Endothelial cell (in vitro differentiated cells): ENCODE data around the gene TGIF1. TPM values are rescaled to one million over a fixed set of nuclear protein-coding genes. Genes with fewer than 3 reads are reported as not detected.

ENCODE experiments used
- DNase-seq: peaks from one replicate; pipeline ENCODE4 v3.0.0; 2021; ENCODE audit warnings: low spot score
- H3K27ac Mint-ChIP-seq: one replicate; pipeline ENCODE4 v1.8.0; 2021; ENCODE audit warnings: mixed read lengths, inconsistent platforms; ENCODE audit not compliant: unreplicated experiment
- H3K27me3 Mint-ChIP-seq: one replicate; pipeline ENCODE4 v1.8.0; 2021; ENCODE audit warnings: mild to moderate bottlenecking, moderate library complexity, mixed read lengths, inconsistent platforms; ENCODE audit not compliant: unreplicated experiment
- H3K36me3 Mint-ChIP-seq: one replicate; pipeline ENCODE4 v1.8.0; 2021; ENCODE audit warnings: mild to moderate bottlenecking, low read depth, mixed read lengths, inconsistent platforms; ENCODE audit not compliant: unreplicated experiment
- H3K4me1 Mint-ChIP-seq: one replicate; pipeline ENCODE4 v1.8.0; 2021; ENCODE audit warnings: mild to moderate bottlenecking, mixed read lengths, inconsistent platforms; ENCODE audit not compliant: unreplicated experiment
- H3K4me3 Mint-ChIP-seq: one replicate; pipeline ENCODE4 v1.8.0; 2021; ENCODE audit warnings: mild to moderate bottlenecking, mixed read lengths, inconsistent platforms; ENCODE audit not compliant: unreplicated experiment
- H3K9me3 Mint-ChIP-seq: one replicate; pipeline ENCODE4 v1.8.0; 2021; ENCODE audit warnings: mixed read lengths, inconsistent platforms; ENCODE audit not compliant: unreplicated experiment
- total RNA-seq: library from RNA; stranded (reverse); fragmentation: NEBNext Ultra II Directional; extraction: Animal tissue kit (Norgen Biotek cat#: 25700); gene quantifications from one replicate; pipeline ENCODE4 v1.2.1, GENCODE V29; 2021; ENCODE audit not compliant: unreplicated experiment
- TF ChIP-seq, protein P1 (sequence below): fragments of 200-600 bp; sonication (generic); IDR thresholded peaks from one replicate; pipeline ENCODE4 v1.5.0; 2021; ENCODE audit warnings: antibody characterized with exemption; ENCODE audit not compliant: unreplicated experiment

TGIF1 gene
- total RNA-seq, 1 donor from 2014 or later, result 72.5 TPM

GRCh38 chr18:3480827-3481573, 31.0 kb downstream of the TGIF1 start:
- TF ChIP-seq, protein P1, sequence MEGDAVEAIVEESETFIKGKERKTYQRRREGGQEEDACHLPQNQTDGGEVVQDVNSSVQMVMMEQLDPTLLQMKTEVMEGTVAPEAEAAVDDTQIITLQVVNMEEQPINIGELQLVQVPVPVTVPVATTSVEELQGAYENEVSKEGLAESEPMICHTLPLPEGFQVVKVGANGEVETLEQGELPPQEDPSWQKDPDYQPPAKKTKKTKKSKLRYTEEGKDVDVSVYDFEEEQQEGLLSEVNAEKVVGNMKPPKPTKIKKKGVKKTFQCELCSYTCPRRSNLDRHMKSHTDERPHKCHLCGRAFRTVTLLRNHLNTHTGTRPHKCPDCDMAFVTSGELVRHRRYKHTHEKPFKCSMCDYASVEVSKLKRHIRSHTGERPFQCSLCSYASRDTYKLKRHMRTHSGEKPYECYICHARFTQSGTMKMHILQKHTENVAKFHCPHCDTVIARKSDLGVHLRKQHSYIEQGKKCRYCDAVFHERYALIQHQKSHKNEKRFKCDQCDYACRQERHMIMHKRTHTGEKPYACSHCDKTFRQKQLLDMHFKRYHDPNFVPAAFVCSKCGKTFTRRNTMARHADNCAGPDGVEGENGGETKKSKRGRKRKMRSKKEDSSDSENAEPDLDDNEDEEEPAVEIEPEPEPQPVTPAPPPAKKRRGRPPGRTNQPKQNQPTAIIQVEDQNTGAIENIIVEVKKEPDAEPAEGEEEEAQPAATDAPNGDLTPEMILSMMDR, result no peak
- no peaks in the 10 kb centered on the region for H3K9me3 Mint-ChIP-seq
- H3K27ac Mint-ChIP-seq, result no peak overlapping the region
- peak overlapping the region; percentile 11 for H3K4me3 Mint-ChIP-seq
- DNase-seq, result no peak
- peaks cover 10% of the 10 kb centered on the region for H3K4me1 Mint-ChIP-seq
- H3K36me3 Mint-ChIP-seq, result peaks cover 5% of the 10 kb centered on the region
- H3K27me3 Mint-ChIP-seq, result peaks cover 5% of the 10 kb centered on the region

GRCh38 chr18:3481696-3482210, 31.8 kb downstream of the TGIF1 start:
- Mint-ChIP-seq H3K4me1 (peaks cover 14% of the 10 kb centered on the region), H3K36me3 (peaks cover 5% of the 10 kb centered on the region), H3K27ac (no peak overlapping the region), H3K27me3 (peaks cover 3% of the 10 kb centered on the region), H3K4me3 (no peak overlapping the region), H3K9me3 (no peaks in the 10 kb centered on the region)
- TF ChIP-seq, protein P1, result peak; percentile 43
- DNase-seq, result peak; percentile 39

DNA sequence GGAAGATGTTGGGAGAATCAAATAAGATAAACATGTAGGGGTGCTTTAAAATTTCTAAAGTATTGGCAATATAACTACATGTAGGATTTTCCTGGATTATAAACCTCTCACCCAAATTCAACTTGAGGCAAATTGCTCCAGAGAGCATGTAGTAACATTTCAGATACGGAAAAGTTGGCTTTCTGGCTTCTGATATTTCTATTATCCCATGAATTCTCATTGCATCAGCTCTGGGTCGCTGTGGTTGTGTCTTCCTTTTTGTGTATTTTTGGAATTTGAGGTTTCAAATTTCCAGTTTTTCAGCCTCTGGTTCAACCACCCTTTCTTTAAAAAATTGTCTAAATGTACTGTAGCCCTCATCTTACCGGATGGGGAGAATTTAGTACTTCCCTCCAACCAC, 32.3 kb downstream of the TGIF1 start:
- Mint-ChIP-seq H3K9me3 (no peaks in the 10 kb centered on the region), H3K4me3 (no peak overlapping the region), H3K27me3 (peaks cover 5% of the 10 kb centered on the region), H3K4me1 (peaks cover 17% of the 10 kb centered on the region), H3K27ac (no peak overlapping the region), H3K36me3 (peaks cover 5% of the 10 kb centered on the region)
- TF ChIP-seq, protein P1, result no peak
- DNase-seq, result no peak

DNA sequence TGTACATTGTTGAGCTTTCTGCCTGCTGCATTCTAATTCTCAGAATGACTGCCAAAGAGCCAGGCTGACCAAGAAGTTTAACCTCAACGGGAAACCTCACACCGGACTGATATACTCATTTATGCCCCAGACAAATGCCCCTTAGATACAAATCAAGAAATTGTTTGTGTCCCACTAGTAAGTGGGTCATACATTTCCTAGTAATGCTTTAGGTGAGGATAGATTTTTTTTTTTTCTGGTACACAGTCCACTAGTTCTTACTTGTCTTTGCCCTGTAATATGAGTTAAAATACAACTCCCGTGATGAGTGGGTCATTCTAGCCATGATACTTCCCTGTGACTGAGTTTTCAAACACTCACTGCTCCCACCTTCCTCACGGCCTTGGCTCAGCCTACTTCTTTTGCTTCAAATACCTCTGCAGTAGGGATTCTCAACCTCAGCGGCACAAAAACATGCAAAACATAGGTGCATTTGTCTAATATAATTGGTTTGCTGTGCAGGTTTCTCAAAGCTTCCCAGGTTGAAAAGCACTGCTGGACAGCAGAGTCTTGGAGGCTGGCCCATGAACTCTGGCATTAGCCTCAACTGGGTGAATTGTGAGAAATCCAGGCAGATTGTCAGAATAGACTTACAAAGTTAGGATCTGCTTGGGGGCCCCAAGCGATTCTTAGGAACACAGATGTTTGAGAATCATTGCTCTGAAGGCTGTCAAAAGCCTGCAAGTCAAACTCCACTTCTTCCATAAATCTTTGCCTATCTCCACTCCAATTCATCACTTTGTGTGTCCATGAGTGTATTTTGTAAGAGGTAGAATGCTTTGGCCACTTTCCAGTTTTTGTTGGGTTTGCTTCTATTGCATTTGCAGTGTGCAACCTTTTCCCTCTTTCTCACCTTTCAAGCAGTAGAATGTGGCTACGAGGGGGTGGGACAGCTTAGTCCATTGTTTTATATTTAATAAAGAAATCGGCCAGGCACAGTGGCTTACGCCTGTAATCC, 35.5 kb downstream of the TGIF1 start:
- H3K27ac Mint-ChIP-seq, result no peak overlapping the region
- peaks cover 13% of the 10 kb centered on the region for H3K4me1 Mint-ChIP-seq
- DNase-seq, result no peak
- no peaks in the 10 kb centered on the region for H3K9me3 Mint-ChIP-seq
- H3K4me3 Mint-ChIP-seq, result no peak overlapping the region
- TF ChIP-seq, protein P1, result no peak
- peaks cover 1% of the 10 kb centered on the region for H3K27me3 Mint-ChIP-seq
- H3K36me3 Mint-ChIP-seq, result no peaks in the 10 kb centered on the region
